Chondrocyte (in vitro differentiated cells): ENCODE results near the gene DVL2. TPM values are rescaled to one million over a fixed set of nuclear protein-coding genes. Genes with fewer than 3 reads are reported as not detected.

Source experiments
- DNase-seq: peaks from one replicate; pipeline ENCODE4 v3.0.0; 2021; ENCODE audit warnings: mixed read lengths, low spot score
- H3K27ac Mint-ChIP-seq: one replicate; pipeline ENCODE4 v1.8.0; 2021; ENCODE audit warnings: mild to moderate bottlenecking, moderate library complexity, mixed read lengths; ENCODE audit not compliant: unreplicated experiment
- H3K27me3 Mint-ChIP-seq: 2 replicates; pipeline ENCODE4 v1.8.0; 2021; ENCODE audit warnings: low read depth, mixed read lengths
- H3K36me3 Mint-ChIP-seq: 2 replicates; pipeline ENCODE4 v1.8.0; 2021; ENCODE audit warnings: low read depth, mixed read lengths
- H3K4me1 Mint-ChIP-seq: 2 replicates; pipeline ENCODE4 v1.8.0; 2021; ENCODE audit warnings: low read depth, mild to moderate bottlenecking, mixed read lengths
- H3K4me3 Mint-ChIP-seq: one replicate; pipeline ENCODE4 v1.8.0; 2021; ENCODE audit warnings: mild to moderate bottlenecking, moderate library complexity, mixed read lengths; ENCODE audit not compliant: unreplicated experiment
- H3K9me3 Mint-ChIP-seq: 2 replicates; pipeline ENCODE4 v1.8.0; 2021; ENCODE audit warnings: low read depth, mixed read lengths
- CTCF ChIP-seq: fragments of 200-600 bp; sonication (generic); IDR thresholded peaks from 2 replicates; pipeline ENCODE4 v1.5.0; 2021; ENCODE audit warnings: antibody characterized with exemption, mild to moderate bottlenecking, moderate library complexity
- long read RNA-seq: library from polyadenylated mRNA; stranded (forward); transcript quantifications from one replicate; pipeline ENCODE4 v2.0.0, GENCODE V29; 2021
- total RNA-seq: library from RNA; stranded (reverse); gene quantifications from 3 replicates; pipeline ENCODE4 v1.2.1, GENCODE V29; 2021

The DVL2 gene
- 58.8 to 65.2 TPM (median 59.5 TPM) in 3 replicates for total RNA-seq
- long read RNA-seq, transcript DVL2-201 (15 exons, 3,018 nt): major isoform, 87 of 156 reads
- long read RNA-seq, partial matches to known transcripts: 12 of 156 reads
- long read RNA-seq, other reads (novel, unspliced or antisense): 56 of 156 reads

GRCh38 chr17:7234083-7234951 is at the start of gene DVL2:
Gene DVL2, minus strand, starts transcription at chr17:7234517. Its CDS starts 255 bp downstream, at chr17:7234262.
- H3K27me3 Mint-ChIP-seq: no peaks in the 10 kb centered on the region
- peaks cover 54% of the 10 kb centered on the region for H3K4me1 Mint-ChIP-seq
- peak within 1 kb of the TSS; percentile 96 for H3K4me3 Mint-ChIP-seq
- H3K27ac Mint-ChIP-seq: peak within 1 kb of the TSS; percentile 96
- H3K9me3 Mint-ChIP-seq: no peaks in the 10 kb centered on the region
- H3K36me3 Mint-ChIP-seq: peaks cover 18% of the 10 kb centered on the region
- no peak for TF ChIP-seq CTCF
- DNase-seq: no peak

GRCh38 chr17:7283471-7284216 is 49.3 kb upstream of the DVL2 start:
- no peak for DNase-seq
- H3K4me3 Mint-ChIP-seq: no peak overlapping the region
- no peaks in the 10 kb centered on the region for H3K9me3 Mint-ChIP-seq
- H3K27ac Mint-ChIP-seq: no peak overlapping the region
- H3K4me1 Mint-ChIP-seq: peaks cover 17% of the 10 kb centered on the region
- peaks cover 27% of the 10 kb centered on the region for H3K27me3 Mint-ChIP-seq
- no peaks in the 10 kb centered on the region for H3K36me3 Mint-ChIP-seq
- TF ChIP-seq CTCF: no peak

- Mint-ChIP-seq H3K9me3 (no peaks in the 10 kb centered on the region), H3K36me3 (no peaks in the 10 kb centered on the region), H3K4me3 (peak overlapping the region; percentile 25), H3K27ac (no peak overlapping the region), H3K27me3 (peaks cover 20% of the 10 kb centered on the region), H3K4me1 (peaks cover 17% of the 10 kb centered on the region)
- TF ChIP-seq CTCF: no peak
- DNase-seq: no peak
These were observed 48.5 kb upstream of the DVL2 start for GRCh38 chr17:7282752-7283321.

DNA sequence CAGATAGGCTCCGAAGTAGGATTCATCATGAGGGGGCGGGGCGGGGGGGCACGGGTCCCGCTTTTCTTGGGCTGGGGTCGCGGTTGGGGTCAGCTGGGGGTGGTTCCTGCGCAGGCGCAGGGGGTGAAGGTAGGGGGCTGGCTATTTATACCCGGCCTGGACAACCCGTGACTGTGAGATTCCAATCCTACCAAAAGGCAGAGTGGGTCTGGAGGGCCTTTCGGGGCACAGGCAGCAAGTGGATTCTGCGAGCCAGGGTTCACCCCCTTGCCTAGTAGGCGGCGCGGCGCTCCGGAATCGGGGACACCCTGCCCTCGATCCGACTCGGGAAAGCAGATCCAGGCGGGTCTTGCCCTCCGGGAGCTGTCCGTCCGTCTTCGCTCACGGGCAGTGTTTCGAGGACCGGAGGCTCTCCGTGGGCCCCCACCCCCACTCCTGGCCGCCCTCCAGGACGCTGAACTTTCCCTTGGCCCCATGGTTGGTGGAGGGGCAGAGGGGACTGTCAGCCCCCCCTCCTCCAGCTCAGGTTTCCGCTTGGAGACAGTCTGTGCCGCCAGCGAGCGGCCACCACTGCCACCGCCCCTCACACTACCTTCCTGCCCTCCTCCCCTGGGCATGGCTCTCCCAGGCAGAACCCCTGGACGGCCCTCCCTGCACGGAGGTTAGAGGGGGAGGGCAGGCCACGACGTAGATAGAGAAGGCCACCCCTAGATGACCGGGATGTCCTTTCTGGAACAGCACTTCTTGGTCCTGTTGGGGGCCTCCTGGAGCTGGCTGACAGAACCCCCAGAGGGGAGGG is 47.8 kb upstream of the DVL2 start:
- Mint-ChIP-seq H3K27me3 (peaks cover 13% of the 10 kb centered on the region), H3K4me3 (peak overlapping the region; percentile 75), H3K9me3 (no peaks in the 10 kb centered on the region), H3K27ac (no peak overlapping the region), H3K36me3 (no peaks in the 10 kb centered on the region), H3K4me1 (peaks cover 17% of the 10 kb centered on the region)
- TF ChIP-seq CTCF: no peak
- no peak for DNase-seq
